Panc1 (cell line): Measurements from ENCODE around the gene SLC4A1AP. TPM values are rescaled to one million over a fixed set of nuclear protein-coding genes. Genes with fewer than 3 reads are reported as not detected.

Experiments
- ATAC-seq: fragments of 200-7000 bp; cut with Tn5 transposase; 2 replicates; pipeline ENCODE4 v1.9.1; 2020; ENCODE audit warnings: mild to moderate bottlenecking, moderate library complexity
- BruUV-seq: library from RNA; stranded (reverse); fragments of 400-500 nt; replicated peaks from 2 replicates; lab custom pipeline; 2021; lab: Mats Ljungman, UMichigan
- CTCF ChIA-PET: fragments of 300-600 bp; sonication (Branson Sonifier 250); formaldehyde crosslinking; loops from one replicate; lab custom pipeline; 2022; ENCODE audit warnings: antibody characterized with exemption; lab: Charles Lee
- POLR2A ChIA-PET: fragments of 300-600 bp; sonication (Branson Sonifier 250); formaldehyde crosslinking; loops from one replicate; lab custom pipeline; 2022; ENCODE audit warnings: antibody characterized with exemption; lab: Charles Lee
- DNase-seq: peaks from one replicate; pipeline ENCODE4 v3.0.0-alpha.2; 2010; ENCODE audit warnings: low read depth, low spot score
- H3K27ac ChIP-seq: 2 replicates; pipeline ENCODE4 v1.5.1; 2011; ENCODE audit warnings: mild to moderate bottlenecking, low read length, inconsistent platforms
- H3K27me3 ChIP-seq: fragments of 200-500 bp; sonication (Bioruptor generic); 2 replicates; pipeline ENCODE4 v1.6.0; 2014; ENCODE audit warnings: low read length, inconsistent platforms; ENCODE audit not compliant: control insufficient read depth, insufficient read depth
- H3K36me3 ChIP-seq: fragments of 200-500 bp; sonication (Bioruptor generic); 2 replicates; pipeline ENCODE4 v1.5.1; 2014; ENCODE audit warnings: inconsistent platforms, mild to moderate bottlenecking, low read length, moderate library complexity; ENCODE audit not compliant: control insufficient read depth, insufficient read depth
- H3K4me1 ChIP-seq: 2 replicates; pipeline ENCODE4 v1.5.1; 2011; ENCODE audit warnings: inconsistent platforms, mild to moderate bottlenecking, low read length, moderate library complexity; ENCODE audit not compliant: control insufficient read depth, insufficient read depth
- H3K4me3 ChIP-seq, 2 experiments: 2 replicates each; pipeline ENCODE4 v1.5.1; 2011 to 2012; ENCODE audit warnings: low read depth in 2 of 2, low read length in 2 of 2, mild to moderate bottlenecking in 2 of 2, inconsistent platforms in 1 of 2, moderate library complexity in 1 of 2
- H3K9me3 ChIP-seq: fragments of 200-500 bp; sonication (Bioruptor generic); 2 replicates; pipeline ENCODE4 v1.5.1; 2014; ENCODE audit warnings: low read depth, mild to moderate bottlenecking, inconsistent platforms, low read length, moderate library complexity; ENCODE audit not compliant: control insufficient read depth, insufficient read depth
- POLR2AphosphoS5 ChIP-seq: IDR thresholded peaks from 2 replicates; pipeline ENCODE4 v1.6.1; 2012; ENCODE audit warnings: mild to moderate bottlenecking, low read depth, low read length, moderate library complexity
- SIN3A ChIP-seq: IDR thresholded peaks from 2 replicates; pipeline ENCODE4 v1.6.1; 2012; ENCODE audit warnings: low read depth, mild to moderate bottlenecking, low read length, moderate library complexity, borderline replicate concordance; ENCODE audit not compliant: insufficient read depth
- TCF7L2 ChIP-seq: IDR thresholded peaks from 2 replicates; pipeline ENCODE4 v1.6.1; 2011; ENCODE audit warnings: mild to moderate bottlenecking, low read depth, low read length, inconsistent platforms
- in situ Hi-C: cut with HindIII; loops from 2 replicates; pipeline ENCODE4 v1.10.0; 2016; ENCODE audit warnings: low sequenced_read_pairs, low pct_unique_long_range_greater_than_20kb
- intact Hi-C: fragments of 100-400 bp; cut with micrococcal nuclease; formaldehyde crosslinking; loops from one replicate; pipeline ENCODE4 v1.10.0; 2022; ENCODE audit not compliant: unreplicated experiment
- total RNA-seq: library from RNA; stranded (reverse); gene quantifications from one replicate; pipeline ENCODE4 v1.2.1, GENCODE V29; 2021; ENCODE audit not compliant: unreplicated experiment
- TF ChIP-seq, protein P1 (sequence below): fragments of 450-650 bp; IDR thresholded peaks from 2 replicates; pipeline ENCODE4 v1.5.1; 2017; ENCODE audit warnings: mild to moderate bottlenecking
- TF ChIP-seq, protein P2 (sequence below), 2 experiments: IDR thresholded peaks; 2 replicates each; pipeline ENCODE4 v1.6.1; 2011 to 2012; ENCODE audit warnings: low read depth in 2 of 2, control low read depth in 1 of 2, low read length in 1 of 2, mild to moderate bottlenecking in 1 of 2, moderate library complexity in 1 of 2; ENCODE audit not compliant: insufficient read depth in 1 of 2

The SLC4A1AP gene
- total RNA-seq, 1 experiment from 2014 or later, result 22.2 TPM

DNA sequence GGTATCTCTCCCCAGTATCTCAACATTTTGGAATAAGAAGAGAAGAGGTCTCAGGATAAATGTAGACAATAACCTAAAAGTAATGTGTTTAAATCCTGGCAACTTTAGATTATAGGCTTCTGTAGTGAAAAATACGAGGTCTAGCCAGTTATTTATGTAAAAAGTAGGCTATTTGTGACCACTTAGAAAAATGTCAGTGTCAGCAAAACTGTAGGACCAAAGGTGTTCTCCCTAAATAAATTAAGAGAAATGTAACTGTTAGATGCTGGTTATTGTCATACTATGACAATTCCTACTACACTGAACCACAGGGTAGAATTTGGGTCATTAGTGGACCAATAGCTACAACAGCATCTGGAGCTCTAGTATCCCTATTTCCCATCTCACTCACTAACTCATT, 2.3 kb upstream of the SLC4A1AP start:
- Histone ChIP-seq H3K4me3 (no peak overlapping the region), H3K9me3 (no peaks in the 10 kb centered on the region), H3K4me1 (peaks cover 15% of the 10 kb centered on the region), H3K27ac (no peak overlapping the region), H3K27me3 (no peaks in the 10 kb centered on the region), H3K36me3 (peaks cover 20% of the 10 kb centered on the region)
- ChIA-PET CTCF (no interaction called here), POLR2A (no interaction called here)
- no peak for TF ChIP-seq SIN3A
- no peak for TF ChIP-seq POLR2AphosphoS5
- TF ChIP-seq, protein P1, sequence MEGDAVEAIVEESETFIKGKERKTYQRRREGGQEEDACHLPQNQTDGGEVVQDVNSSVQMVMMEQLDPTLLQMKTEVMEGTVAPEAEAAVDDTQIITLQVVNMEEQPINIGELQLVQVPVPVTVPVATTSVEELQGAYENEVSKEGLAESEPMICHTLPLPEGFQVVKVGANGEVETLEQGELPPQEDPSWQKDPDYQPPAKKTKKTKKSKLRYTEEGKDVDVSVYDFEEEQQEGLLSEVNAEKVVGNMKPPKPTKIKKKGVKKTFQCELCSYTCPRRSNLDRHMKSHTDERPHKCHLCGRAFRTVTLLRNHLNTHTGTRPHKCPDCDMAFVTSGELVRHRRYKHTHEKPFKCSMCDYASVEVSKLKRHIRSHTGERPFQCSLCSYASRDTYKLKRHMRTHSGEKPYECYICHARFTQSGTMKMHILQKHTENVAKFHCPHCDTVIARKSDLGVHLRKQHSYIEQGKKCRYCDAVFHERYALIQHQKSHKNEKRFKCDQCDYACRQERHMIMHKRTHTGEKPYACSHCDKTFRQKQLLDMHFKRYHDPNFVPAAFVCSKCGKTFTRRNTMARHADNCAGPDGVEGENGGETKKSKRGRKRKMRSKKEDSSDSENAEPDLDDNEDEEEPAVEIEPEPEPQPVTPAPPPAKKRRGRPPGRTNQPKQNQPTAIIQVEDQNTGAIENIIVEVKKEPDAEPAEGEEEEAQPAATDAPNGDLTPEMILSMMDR, result no peak
- TF ChIP-seq TCF7L2, result no peak
- TF ChIP-seq, protein P2, sequence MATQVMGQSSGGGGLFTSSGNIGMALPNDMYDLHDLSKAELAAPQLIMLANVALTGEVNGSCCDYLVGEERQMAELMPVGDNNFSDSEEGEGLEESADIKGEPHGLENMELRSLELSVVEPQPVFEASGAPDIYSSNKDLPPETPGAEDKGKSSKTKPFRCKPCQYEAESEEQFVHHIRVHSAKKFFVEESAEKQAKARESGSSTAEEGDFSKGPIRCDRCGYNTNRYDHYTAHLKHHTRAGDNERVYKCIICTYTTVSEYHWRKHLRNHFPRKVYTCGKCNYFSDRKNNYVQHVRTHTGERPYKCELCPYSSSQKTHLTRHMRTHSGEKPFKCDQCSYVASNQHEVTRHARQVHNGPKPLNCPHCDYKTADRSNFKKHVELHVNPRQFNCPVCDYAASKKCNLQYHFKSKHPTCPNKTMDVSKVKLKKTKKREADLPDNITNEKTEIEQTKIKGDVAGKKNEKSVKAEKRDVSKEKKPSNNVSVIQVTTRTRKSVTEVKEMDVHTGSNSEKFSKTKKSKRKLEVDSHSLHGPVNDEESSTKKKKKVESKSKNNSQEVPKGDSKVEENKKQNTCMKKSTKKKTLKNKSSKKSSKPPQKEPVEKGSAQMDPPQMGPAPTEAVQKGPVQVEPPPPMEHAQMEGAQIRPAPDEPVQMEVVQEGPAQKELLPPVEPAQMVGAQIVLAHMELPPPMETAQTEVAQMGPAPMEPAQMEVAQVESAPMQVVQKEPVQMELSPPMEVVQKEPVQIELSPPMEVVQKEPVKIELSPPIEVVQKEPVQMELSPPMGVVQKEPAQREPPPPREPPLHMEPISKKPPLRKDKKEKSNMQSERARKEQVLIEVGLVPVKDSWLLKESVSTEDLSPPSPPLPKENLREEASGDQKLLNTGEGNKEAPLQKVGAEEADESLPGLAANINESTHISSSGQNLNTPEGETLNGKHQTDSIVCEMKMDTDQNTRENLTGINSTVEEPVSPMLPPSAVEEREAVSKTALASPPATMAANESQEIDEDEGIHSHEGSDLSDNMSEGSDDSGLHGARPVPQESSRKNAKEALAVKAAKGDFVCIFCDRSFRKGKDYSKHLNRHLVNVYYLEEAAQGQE (IDR thresholded peaks at IDR 0.05; ENCODE audit: insufficient read depth in 1 of 2, low read depth in 2 of 2, low read length in 1 of 2), result no peak
- no TSS peak for BruUV-seq
- DNase-seq (no peak), ATAC-seq (no peak)
- intact Hi-C loops (no loop called here), in situ Hi-C loops (no loop called here)

DNA sequence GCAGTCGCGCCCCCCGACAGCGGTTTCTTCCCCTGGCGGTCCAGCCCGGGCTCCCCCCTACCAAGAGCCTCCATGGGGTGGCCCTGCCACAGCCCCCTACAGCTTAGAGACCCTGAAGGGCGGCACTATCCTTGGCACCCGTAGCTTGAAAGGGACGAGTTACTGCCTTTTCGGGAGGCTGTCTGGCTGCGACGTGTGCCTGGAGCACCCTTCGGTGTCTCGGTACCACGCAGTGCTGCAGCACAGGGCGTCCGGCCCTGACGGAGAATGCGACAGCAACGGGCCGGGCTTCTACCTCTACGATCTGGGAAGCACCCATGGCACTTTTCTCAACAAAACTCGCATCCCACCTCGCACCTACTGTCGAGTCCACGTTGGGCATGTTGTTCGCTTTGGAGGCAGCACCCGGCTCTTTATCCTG, 475 bp downstream of the SLC4A1AP start:
- ChIA-PET POLR2A (no interaction called here), CTCF (interaction anchor here (0.5 kb wide), 1 partner anchor 19 kb away, joined by 3 read pairs; no protein-coding TSS in a partner anchor)
- no peaks in the 10 kb centered on the region for H3K27me3 ChIP-seq
- ATAC-seq (peak; percentile 51), DNase-seq (no peak)
- no peaks in the 10 kb centered on the region for H3K9me3 ChIP-seq
- TF ChIP-seq SIN3A, result no peak
- peaks cover 15% of the 10 kb centered on the region for H3K4me1 ChIP-seq
- H3K4me3 ChIP-seq, result peak overlapping the region; percentile 78 to 97
- intact Hi-C loops (no loop called here), in situ Hi-C loops (no loop called here)
- peak overlapping the region; percentile 99 for H3K27ac ChIP-seq
- BruUV-seq, result TSS peak; percentile 95
- peaks cover 29% of the 10 kb centered on the region for H3K36me3 ChIP-seq

DNA sequence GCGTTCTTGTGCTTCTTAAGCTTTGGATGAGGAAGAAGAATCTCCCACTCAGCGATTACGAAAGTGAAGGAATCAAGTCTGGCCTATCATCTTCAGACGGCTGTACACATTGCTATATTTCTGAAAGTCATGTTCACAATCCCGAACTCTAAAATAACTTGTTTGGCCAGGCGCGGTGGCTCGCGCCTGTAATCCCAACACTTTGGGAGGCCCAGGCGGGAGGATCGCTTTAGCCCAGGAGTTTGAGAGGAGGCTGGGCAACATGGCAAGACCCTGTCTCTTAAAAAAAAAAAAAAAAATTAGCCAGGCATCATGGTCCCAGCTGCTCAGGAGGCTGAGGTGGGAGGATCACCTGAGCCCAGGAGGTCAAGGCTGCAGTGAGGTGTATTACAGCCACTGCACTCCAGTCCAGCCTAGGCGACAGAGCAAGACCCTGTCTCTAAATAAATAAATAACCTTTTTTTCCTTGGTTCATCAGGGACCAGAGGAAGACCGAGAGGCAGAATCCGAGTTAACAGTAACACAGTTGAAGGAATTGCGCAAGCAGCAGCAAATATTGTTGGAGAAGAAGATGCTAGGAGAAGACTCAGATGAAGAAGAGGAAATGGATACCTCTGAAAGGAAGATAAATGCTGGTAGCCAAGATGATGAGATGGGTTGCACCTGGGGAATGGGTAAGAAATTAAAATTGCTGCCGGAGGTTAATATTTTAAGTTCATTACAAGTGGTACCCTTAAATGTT, 1.1 kb downstream of the SLC4A1AP start:
- Histone ChIP-seq H3K36me3 (peaks cover 25% of the 10 kb centered on the region), H3K27me3 (no peaks in the 10 kb centered on the region), H3K4me1 (peaks cover 15% of the 10 kb centered on the region), H3K9me3 (no peaks in the 10 kb centered on the region), H3K27ac (peak overlapping the region; percentile 99), H3K4me3 (peak overlapping the region; percentile 78 to 97)
- no TSS peak for BruUV-seq
- TF ChIP-seq, protein P1, result no peak
- TF ChIP-seq POLR2AphosphoS5 (no peak), TCF7L2 (no peak), SIN3A (no peak)
- TF ChIP-seq, protein P2 (IDR thresholded peaks at IDR 0.05; ENCODE audit: insufficient read depth in 1 of 2, low read depth in 2 of 2, low read length in 1 of 2), result no peak
- intact Hi-C loops, result no loop called here
- ATAC-seq (no peak), DNase-seq (no peak)
- POLR2A ChIA-PET, result no interaction called here
- in situ Hi-C loops, result no loop called here
- CTCF ChIA-PET, result no interaction called here
